Astrocyte (in vitro differentiated cells and primary cell): ENCODE data around the gene CYTH4. TPM values are rescaled to one million over a fixed set of nuclear protein-coding genes. Genes with fewer than 3 reads are reported as not detected.

Source experiments
- DNase-seq: peaks from one replicate; pipeline ENCODE4 v3.0.0-alpha.2; 2010; ENCODE audit warnings: low read depth
- FAIRE-seq: peaks from 2 replicates; lab custom pipeline; 2011; peaks lifted over from hg19 to GRCh38; lab: Jason Lieb, UNC
- H2AFZ ChIP-seq: 2 replicates; pipeline ENCODE4 v1.6.0; 2012; ENCODE audit warnings: low read depth, low read length, inconsistent platforms
- H3K27ac ChIP-seq: 2 replicates; pipeline ENCODE4 v1.5.1; 2011; ENCODE audit warnings: low read depth, low read length, inconsistent platforms
- H3K27me3 ChIP-seq: 2 replicates; pipeline ENCODE4 v1.6.0; 2011; ENCODE audit warnings: low read length, inconsistent platforms; ENCODE audit not compliant: insufficient read depth
- H3K36me3 ChIP-seq: 2 replicates; pipeline ENCODE4 v1.5.1; 2011; ENCODE audit warnings: low read length, inconsistent platforms; ENCODE audit not compliant: insufficient read depth
- H3K4me1 ChIP-seq: 2 replicates; pipeline ENCODE4 v1.5.1; 2011; ENCODE audit warnings: low read length, inconsistent platforms; ENCODE audit not compliant: insufficient read depth
- H3K4me2 ChIP-seq: 2 replicates; pipeline ENCODE4 v1.6.0; 2012; ENCODE audit warnings: low read length, inconsistent platforms
- H3K4me3 ChIP-seq: 2 replicates; pipeline ENCODE4 v1.5.1; 2011; ENCODE audit warnings: low read depth, mild to moderate bottlenecking, low read length, inconsistent platforms; ENCODE audit not compliant: insufficient read depth
- H3K79me2 ChIP-seq: 2 replicates; pipeline ENCODE4 v1.6.0; 2012; ENCODE audit warnings: mild to moderate bottlenecking, low read length, inconsistent platforms; ENCODE audit not compliant: insufficient read depth
- H3K9ac ChIP-seq: 2 replicates; pipeline ENCODE4 v1.6.0; 2012; ENCODE audit warnings: mild to moderate bottlenecking, low read length, inconsistent platforms
- H3K9me3 ChIP-seq: 2 replicates; pipeline ENCODE4 v1.5.1; 2012; ENCODE audit warnings: low read depth, mild to moderate bottlenecking, low read length, inconsistent platforms; ENCODE audit not compliant: insufficient read depth
- H4K20me1 ChIP-seq: 2 replicates; pipeline ENCODE4 v1.6.0; 2012; ENCODE audit warnings: low read length, inconsistent platforms; ENCODE audit not compliant: insufficient read depth
- H3K27ac Mint-ChIP-seq: one replicate; pipeline ENCODE4 v1.8.0; 2021; ENCODE audit warnings: mild to moderate bottlenecking, mixed read lengths; ENCODE audit not compliant: unreplicated experiment
- H3K27me3 Mint-ChIP-seq: one replicate; pipeline ENCODE4 v1.8.0; 2021; ENCODE audit warnings: low read depth, mixed read lengths; ENCODE audit not compliant: unreplicated experiment
- H3K36me3 Mint-ChIP-seq: one replicate; pipeline ENCODE4 v1.8.0; 2021; ENCODE audit warnings: low read depth, mixed read lengths; ENCODE audit not compliant: unreplicated experiment
- H3K4me1 Mint-ChIP-seq: one replicate; pipeline ENCODE4 v1.8.0; 2021; ENCODE audit warnings: low read depth, mixed read lengths; ENCODE audit not compliant: unreplicated experiment
- H3K4me3 Mint-ChIP-seq: one replicate; pipeline ENCODE4 v1.8.0; 2021; ENCODE audit warnings: mild to moderate bottlenecking, moderate library complexity, mixed read lengths; ENCODE audit not compliant: unreplicated experiment
- H3K9me3 Mint-ChIP-seq: one replicate; pipeline ENCODE4 v1.8.0; 2021; ENCODE audit warnings: mild to moderate bottlenecking, mixed read lengths; ENCODE audit not compliant: unreplicated experiment
- CTCF ChIP-seq: IDR thresholded peaks from 2 replicates; pipeline ENCODE4 v1.5.1; 2011; ENCODE audit warnings: low read depth, mild to moderate bottlenecking, inconsistent platforms, low read length, moderate library complexity; ENCODE audit not compliant: insufficient read depth
- EZH2 ChIP-seq: IDR thresholded peaks from 2 replicates; pipeline ENCODE4 v1.6.1; 2012; ENCODE audit warnings: mild to moderate bottlenecking, low read length, inconsistent platforms; ENCODE audit not compliant: insufficient read depth
- total RNA-seq: library from RNA; stranded (reverse); gene quantifications from 2 replicates; pipeline ENCODE4 v1.2.1, GENCODE V29; 2021

CYTH4 gene
- total RNA-seq, 1 donor from 2014 or later = not detected

- H3K9ac ChIP-seq = no peak overlapping the region
- peaks cover 10% of the 10 kb centered on the region for H3K27me3 ChIP-seq
- TF ChIP-seq EZH2 = peak; percentile 88
- no peak for TF ChIP-seq CTCF
- FAIRE-seq (no peak), DNase-seq (no peak)
- H3K4me3 Mint-ChIP-seq = no peak overlapping the region
- peaks cover 50% of the 10 kb centered on the region for H3K4me1 ChIP-seq
- no peaks in the 10 kb centered on the region for H3K9me3 ChIP-seq
- H2AFZ ChIP-seq = peak overlapping the region; percentile 10
- no peak overlapping the region for H3K27ac Mint-ChIP-seq
- no peaks in the 10 kb centered on the region for H3K36me3 Mint-ChIP-seq
- no peak overlapping the region for H3K27ac ChIP-seq
- peak overlapping the region; percentile 75 for H3K4me2 ChIP-seq
- H3K4me1 Mint-ChIP-seq = peaks cover 10% of the 10 kb centered on the region
- H3K4me3 ChIP-seq = peak overlapping the region; percentile 17
- H3K9me3 Mint-ChIP-seq = no peaks in the 10 kb centered on the region
- H3K36me3 ChIP-seq = no peaks in the 10 kb centered on the region
- no peaks in the 10 kb centered on the region for H4K20me1 ChIP-seq
- H3K79me2 ChIP-seq = no peaks in the 10 kb centered on the region
- H3K27me3 Mint-ChIP-seq = peaks cover 51% of the 10 kb centered on the region
Measured at GRCh38 chr22:37334461-37334858, 52.2 kb downstream of the CYTH4 start.

GRCh38 chr22:37334859-37335805 is 52.8 kb downstream of the CYTH4 start:
- peak overlapping the region; percentile 75 for H3K4me2 ChIP-seq
- peaks cover 51% of the 10 kb centered on the region for H3K27me3 Mint-ChIP-seq
- no peak overlapping the region for H3K9ac ChIP-seq

More at GRCh38 chr22:37334859-37335805, 52.8 kb downstream of the CYTH4 start:
- Mint-ChIP-seq H3K36me3 (no peaks in the 10 kb centered on the region), H3K4me1 (peaks cover 10% of the 10 kb centered on the region), H3K27ac (no peak overlapping the region), H3K4me3 (no peak overlapping the region), H3K9me3 (no peaks in the 10 kb centered on the region)
- Histone ChIP-seq H3K27ac (no peak overlapping the region), H3K4me3 (no peak overlapping the region), H2AFZ (peak overlapping the region; percentile 63), H3K79me2 (no peaks in the 10 kb centered on the region), H3K9me3 (no peaks in the 10 kb centered on the region), H3K36me3 (no peaks in the 10 kb centered on the region), H3K27me3 (peaks cover 10% of the 10 kb centered on the region), H3K4me1 (peaks cover 43% of the 10 kb centered on the region), H4K20me1 (no peaks in the 10 kb centered on the region)
- FAIRE-seq = no peak
- no peak for DNase-seq
- TF ChIP-seq EZH2 (peak; percentile 56), CTCF (no peak)
